BJ (cell line): ENCODE results near the gene GP9. TPM values are rescaled to one million over a fixed set of nuclear protein-coding genes. Genes with fewer than 3 reads are reported as not detected.

Experiments
- CTCF ChIA-PET: fragments of 350-600 bp; formaldehyde crosslinking; extraction: SDS; loops from one replicate; lab custom pipeline; 2021; ENCODE audit warnings: antibody characterized with exemption, inconsistent platforms; lab: Yijun Ruan, JAX
- POLR2A ChIA-PET: fragments of 300-600 bp; sonication (Branson Sonifier 250); formaldehyde crosslinking; extraction: SDS; loops from one replicate; lab custom pipeline; 2021; ENCODE audit warnings: antibody characterized with exemption; lab: Charles Lee
- DNase-seq: peaks from one replicate; pipeline ENCODE4 v3.0.0-alpha.2; 2011; ENCODE audit warnings: low read depth
- H3K27me3 ChIP-seq: 2 replicates; pipeline ENCODE4 v1.6.0; 2011; ENCODE audit warnings: low read length; ENCODE audit not compliant: control insufficient read depth, insufficient read depth
- H3K36me3 ChIP-seq: 2 replicates; pipeline ENCODE4 v1.5.1; 2011; ENCODE audit warnings: low read length; ENCODE audit not compliant: control insufficient read depth, insufficient read depth
- H3K4me3 ChIP-seq: 2 replicates; pipeline ENCODE4 v1.5.1; 2011; ENCODE audit warnings: low read depth, mild to moderate bottlenecking, control low read depth, low read length
- CTCF ChIP-seq: IDR thresholded peaks from 2 replicates; pipeline ENCODE4 v1.5.1; 2011; ENCODE audit warnings: low read depth, mild to moderate bottlenecking, control low read depth, inconsistent platforms, low read length, moderate library complexity; ENCODE audit not compliant: insufficient read depth
- polyA plus RNA-seq: library from polyadenylated mRNA; depleted of rRNA; stranded (reverse); fragments of >200 nt; gene quantifications from 2 replicates; pipeline ENCODE4 v1.2.3, GENCODE V29; 2011

Gene GP9
- polyA plus RNA-seq, 1 experiment: not detected

- H3K4me3 ChIP-seq: no peak overlapping the region
- DNase-seq: no peak
- H3K27me3 ChIP-seq: peaks cover 12% of the 10 kb centered on the region
- no peak for TF ChIP-seq CTCF
- CTCF ChIA-PET: interaction anchor here (1.0 to 1.3 kb wide), 2 partner anchors 9 to 13 kb away, joined by 3 to 4 read pairs; no protein-coding TSS in a partner anchor
- POLR2A ChIA-PET: no interaction called here
- no peaks in the 10 kb centered on the region for H3K36me3 ChIP-seq
Observed at GRCh38 chr3:129045675-129046036, 14.9 kb upstream of the GP9 start.

- CTCF ChIA-PET: interaction anchor here (1.0 to 1.3 kb wide), 2 partner anchors 10 to 13 kb away, joined by 3 to 4 read pairs; no protein-coding TSS in a partner anchor
Observed at GRCh38 chr3:129046037-129046731, 14.4 kb upstream of the GP9 start.

GRCh38 chr3:129046732-129047552 is 13.6 kb upstream of the GP9 start:
- ChIA-PET CTCF (interaction anchor here (1.0 to 1.3 kb wide), 2 partner anchors 10 to 14 kb away, joined by 3 to 4 read pairs; no protein-coding TSS in a partner anchor), POLR2A (no interaction called here)
- TF ChIP-seq CTCF: no peak
- DNase-seq: no peak
- Histone ChIP-seq H3K36me3 (no peaks in the 10 kb centered on the region), H3K4me3 (no peak overlapping the region), H3K27me3 (peaks cover 9% of the 10 kb centered on the region)

More at GRCh38 chr3:129046037-129046731, 14.4 kb upstream of the GP9 start:
- H3K27me3 ChIP-seq: peaks cover 12% of the 10 kb centered on the region
- no peaks in the 10 kb centered on the region for H3K36me3 ChIP-seq
- POLR2A ChIA-PET: no interaction called here
- no peak overlapping the region for H3K4me3 ChIP-seq
- 0 out of 2 replicates have a peak, but pooled peaks have one; percentile 7 for TF ChIP-seq CTCF
- DNase-seq: no peak

GRCh38 chr3:129047553-129047839 is 13.1 kb upstream of the GP9 start:
- no peak overlapping the region for H3K4me3 ChIP-seq
- CTCF ChIA-PET: no interaction called here
- H3K27me3 ChIP-seq: peaks cover 7% of the 10 kb centered on the region
- TF ChIP-seq CTCF: no peak
- no peak for DNase-seq
- POLR2A ChIA-PET: no interaction called here
- no peaks in the 10 kb centered on the region for H3K36me3 ChIP-seq
